ENCODE results near the gene INPP5D. TPM values are rescaled to one million over a fixed set of nuclear protein-coding genes. Genes with fewer than 3 reads are reported as not detected.
"Not testable (repeated sequence)": the region's sequence is repeated elsewhere in the genome, so short reads cannot be mapped to it uniquely, and the experiment has no call there.

INPP5D gene
- total RNA-seq, 1 donor from 2014 or later: 29.4 TPM

DNA sequence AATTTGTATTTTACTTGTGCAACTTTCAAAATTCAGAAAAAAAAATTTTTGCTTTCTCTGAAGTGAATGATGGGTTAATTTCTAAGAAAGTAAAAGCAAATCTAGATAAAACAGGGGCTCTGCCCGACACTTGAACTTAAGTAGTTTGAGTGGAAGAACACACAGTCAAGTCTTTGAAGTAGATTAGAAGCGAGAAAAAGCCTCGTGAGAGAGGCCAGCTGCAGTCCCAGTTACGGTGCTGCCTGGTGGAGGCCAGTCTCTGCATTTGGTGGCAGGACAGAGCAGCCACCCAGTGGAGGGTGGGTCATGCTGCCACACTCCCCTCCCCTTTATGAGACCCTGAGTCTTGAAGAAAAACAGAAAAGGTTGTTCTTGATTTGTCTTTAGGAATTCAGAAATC, 81.8 kb downstream of the INPP5D start:
- no peak for DNase-seq (ENCODE audit: low read depth in 2 of 2)

DNA sequence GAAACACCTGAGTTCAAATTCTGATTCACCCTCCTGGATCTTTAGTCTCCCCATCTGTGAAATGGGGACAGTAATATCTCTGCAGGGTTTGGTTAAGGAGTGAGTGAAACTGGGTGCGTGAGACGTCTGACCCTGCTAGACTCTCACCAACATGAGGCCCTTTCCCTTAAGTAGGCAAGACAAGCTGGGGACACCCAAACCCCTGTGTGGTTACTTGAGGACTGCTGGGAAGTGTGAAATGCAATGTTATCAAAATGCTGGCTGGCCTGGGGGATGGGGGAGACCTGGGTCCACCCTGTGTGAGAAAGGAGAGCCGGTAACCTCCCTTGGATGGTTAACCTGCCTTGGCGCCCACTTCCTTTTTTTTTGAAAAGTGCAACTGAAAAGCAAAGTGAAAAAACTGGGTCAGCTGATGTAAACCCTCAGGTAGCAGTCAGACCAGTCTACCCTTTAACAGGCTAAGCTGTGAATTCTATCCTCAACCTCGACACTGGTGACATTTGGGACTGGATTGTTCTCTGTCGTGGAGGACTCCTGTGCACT, 82.3 kb downstream of the INPP5D start:
- DNase-seq (ENCODE audit: low read depth in 2 of 2): no peak

DNA sequence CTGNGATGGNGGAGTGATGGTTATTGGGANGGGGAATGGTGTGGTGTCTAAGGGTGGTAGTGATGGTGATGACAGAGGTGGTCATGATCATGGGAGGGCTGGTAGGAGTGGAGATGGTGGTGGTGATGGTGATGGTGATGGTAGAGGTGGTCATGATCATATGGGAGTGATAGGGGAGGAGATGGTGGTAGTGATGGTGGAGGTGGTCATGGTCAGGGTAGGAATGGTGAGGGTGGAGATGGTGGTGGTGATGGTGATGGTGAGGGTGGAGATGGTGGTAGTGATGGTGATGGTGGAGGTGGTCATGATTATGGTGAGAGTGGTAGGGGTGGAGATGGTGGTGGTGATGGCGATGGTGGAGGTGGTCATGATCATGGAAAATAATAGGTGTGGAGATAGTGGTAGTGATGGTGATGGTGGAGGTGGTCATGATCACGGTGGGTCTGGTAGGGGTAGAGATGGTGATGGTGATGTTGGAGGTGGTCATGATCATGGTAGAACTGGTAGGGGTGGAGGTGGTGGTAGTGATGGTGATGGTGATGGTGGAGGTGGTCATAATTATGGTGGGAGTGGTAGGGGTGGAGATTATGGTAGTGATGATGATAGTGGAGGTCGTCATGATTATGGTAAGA, 83.7 kb downstream of the INPP5D start:
- DNase-seq (ENCODE audit: low read depth in 2 of 2): no peak

DNA sequence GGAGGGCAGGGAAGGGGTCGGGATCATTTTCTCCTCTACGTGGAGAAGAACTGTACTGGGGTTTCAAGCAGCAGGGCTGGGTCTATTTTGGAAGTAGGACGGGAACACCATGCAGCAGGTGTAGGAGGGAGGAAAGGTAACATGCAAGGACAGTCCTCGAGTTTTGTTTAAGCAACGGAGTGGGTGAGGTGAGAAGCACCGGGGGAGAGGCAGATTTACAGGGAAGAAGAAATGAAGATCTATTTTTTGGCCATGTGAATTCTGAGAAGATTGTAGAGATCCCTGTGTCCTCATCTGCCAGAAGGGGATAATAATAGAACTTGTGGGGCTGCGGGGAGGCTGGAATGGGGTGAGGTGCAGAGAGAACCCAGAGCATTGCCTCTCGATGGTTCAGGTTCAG, 85.6 kb downstream of the INPP5D start:
- no peak for DNase-seq (ENCODE audit: low read depth in 2 of 2)

DNA sequence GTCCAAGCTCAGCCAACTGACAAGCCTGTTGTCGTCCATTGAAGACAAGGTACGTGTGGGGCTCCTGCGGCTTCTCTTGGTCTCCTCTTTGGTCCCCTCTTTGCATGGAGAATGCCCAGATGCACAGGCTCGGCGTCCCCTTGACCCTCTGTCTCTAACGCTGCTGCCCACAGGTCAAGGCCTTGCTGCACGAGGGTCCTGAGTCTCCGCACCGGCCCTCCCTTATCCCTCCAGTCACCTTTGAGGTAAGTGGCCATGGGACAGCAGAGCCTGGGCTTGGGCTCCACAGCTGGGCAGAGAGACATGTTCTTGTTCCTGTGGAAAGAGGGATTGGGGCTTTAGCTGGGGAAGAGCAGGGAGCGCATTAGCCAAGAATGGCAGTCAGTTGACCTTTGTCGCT, 86.1 kb downstream of the INPP5D start:
- no peak for DNase-seq (ENCODE audit: low read depth in 2 of 2)

DNA sequence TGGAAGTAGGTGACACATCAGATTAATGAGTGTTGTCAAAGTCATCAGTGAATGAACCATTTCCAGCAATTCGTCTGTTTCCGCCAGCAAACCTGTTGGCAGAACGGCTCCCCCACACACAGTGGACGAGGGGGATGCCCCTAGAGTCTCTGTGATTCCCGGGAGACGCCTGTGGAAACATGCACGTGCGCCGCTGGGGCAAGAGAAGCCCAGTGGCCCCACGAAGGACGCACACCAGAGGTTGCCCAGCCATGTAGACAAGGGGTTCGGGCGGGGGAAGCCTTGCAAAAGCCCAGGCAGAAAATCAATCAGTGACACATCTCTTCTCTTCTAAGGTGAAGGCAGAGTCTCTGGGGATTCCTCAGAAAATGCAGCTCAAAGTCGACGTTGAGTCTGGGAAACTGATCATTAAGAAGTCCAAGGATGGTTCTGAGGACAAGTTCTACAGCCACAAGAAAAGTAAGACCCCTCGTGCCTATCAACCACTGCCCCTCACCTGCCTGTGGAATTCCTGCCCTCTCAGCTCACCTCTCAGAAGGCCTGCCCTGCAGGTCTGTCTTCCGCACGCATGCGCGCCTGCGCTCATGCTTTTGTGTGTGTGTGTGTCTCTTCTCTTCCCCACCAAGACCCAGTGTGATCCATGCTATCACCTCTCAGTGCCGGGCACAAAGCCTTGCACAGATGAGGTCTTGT, 87.1 kb downstream of the INPP5D start:
- DNase-seq (ENCODE audit: low read depth in 2 of 2): no peak

DNA sequence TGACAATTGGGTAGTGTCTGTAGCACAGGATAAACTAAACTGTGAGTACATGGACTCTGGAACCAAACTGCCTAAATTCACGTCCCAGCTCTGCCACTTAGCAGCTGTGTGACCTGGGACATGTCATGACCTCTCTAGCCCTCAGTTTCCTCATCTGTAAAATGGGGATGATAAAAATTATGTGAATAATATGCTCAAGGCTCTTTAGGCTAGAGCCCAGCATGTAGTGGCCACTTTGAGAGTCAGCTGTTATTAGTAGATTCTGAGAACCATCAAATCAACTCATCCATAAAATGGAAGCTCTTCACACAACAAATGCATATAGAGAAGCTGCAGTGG, 87.7 kb downstream of the INPP5D start:
- no peak for DNase-seq (ENCODE audit: low read depth in 2 of 2)

DNA sequence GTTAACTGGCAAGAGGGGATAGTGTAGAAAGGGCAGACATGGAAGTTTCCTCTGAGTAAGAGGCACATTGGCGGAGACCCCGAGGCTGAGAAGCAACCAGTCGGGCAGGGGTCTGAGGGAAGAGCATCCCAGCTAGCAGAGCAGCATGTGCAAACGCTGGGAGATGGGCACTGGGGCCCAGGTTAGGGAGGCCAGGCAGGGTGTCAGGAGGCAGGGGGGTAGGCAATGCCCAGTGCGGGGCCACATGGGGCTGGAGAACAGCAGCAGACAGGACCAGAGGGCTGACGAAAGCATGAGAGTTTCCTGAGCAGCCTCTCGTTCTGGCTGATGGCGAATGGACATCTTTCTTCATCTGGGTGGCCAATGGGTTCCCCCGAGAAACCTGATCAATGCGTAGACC, 88.2 kb downstream of the INPP5D start:
- no peak for DNase-seq (ENCODE audit: low read depth in 2 of 2)

DNA sequence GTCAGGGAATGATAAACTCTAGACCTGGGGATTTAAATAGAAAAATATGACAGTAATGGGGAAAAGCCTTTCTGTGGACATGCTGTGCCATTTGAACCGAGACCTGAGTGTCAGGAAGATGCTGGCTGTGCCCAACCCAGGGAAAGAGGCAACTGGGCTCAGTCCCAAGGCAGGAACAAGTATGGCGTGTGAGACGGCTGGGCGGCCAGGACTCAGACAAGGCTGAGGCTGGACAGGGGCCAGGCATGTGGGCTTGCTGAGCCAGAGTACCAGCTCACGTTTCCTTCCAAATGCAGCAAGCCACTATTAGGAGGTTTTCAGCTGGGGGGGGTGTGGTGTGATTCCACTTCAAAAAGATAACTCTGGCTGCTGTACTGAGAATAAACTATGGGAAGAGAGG, 92.4 kb downstream of the INPP5D start:
- peak in 1 of 2 donors; percentile 60 for DNase-seq (ENCODE audit: low read depth in 2 of 2)

DNA sequence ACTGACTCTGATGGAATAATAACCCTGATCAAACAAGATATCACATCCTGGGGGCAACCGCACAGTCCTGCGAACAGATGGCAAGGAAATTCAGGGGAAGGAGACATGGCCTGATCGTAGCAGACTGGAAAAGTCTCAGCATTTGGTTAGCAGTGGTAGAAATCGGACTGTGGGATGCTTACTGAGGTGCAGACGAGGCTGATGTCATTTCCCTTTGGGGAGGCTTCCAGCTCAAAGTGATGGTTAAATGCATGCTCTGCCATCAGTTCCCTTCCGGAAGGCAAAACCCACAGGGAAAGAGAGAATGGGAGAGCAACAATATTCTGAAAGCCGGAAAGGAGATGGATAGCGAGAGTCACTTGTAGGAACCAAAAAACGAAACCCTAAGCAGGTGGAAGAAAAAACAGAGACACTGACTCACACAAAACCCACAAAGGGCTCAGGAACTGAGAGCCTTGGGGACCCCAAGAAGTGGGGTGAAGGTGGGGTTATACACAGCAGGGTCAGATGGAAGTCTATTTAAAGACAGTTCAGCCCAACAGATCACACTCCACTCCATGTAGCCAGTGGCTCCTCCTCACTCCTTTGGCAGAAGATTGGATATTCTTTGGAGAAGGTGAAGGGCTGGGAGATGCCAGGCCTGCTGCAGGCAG, 93.1 kb downstream of the INPP5D start:
- DNase-seq (ENCODE audit: low read depth in 2 of 2): peak; percentile 7 to 45

DNA sequence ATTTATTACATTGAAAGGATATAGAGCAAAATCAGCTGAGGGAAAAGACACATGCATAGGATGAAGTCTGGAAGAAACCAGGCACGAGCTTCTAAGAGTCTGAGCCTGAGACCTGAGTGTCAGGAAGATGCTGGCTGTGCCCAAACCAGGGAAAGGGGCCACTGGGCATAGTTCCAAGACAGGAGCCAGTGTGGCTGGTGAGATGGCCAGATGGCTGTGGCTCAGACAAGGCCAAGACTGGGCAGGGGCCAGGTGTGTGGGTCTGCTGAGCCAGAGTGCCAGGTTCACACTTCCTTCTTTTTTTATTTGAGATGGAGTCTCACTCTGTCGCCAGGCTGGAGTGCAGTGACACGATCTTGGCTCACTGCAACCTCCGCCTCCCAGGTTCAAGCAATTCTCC, 95.9 kb downstream of the INPP5D start:
- DNase-seq (ENCODE audit: low read depth in 2 of 2): no peak

DNA sequence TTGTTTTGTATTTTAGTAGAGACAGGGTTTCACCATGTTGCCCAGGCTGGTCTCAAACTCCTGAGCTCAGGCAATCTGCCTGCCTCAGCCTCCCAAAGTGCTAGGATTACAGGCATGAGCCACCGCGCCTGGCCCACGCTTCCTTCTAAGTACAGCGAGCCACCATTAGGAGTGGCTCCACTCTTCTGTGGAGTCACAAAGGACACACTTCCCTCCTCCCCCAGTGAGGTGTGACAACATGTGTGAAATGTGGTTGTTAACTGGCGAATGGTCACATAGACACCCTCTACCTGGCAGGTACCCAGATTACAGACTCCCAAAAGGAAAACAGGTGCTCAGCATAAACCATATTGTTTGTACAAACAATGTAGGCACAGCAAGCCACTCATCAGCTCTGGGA, 96.3 kb downstream of the INPP5D start:
- not testable (repeated sequence) for DNase-seq (ENCODE audit: low read depth in 2 of 2)

DNA sequence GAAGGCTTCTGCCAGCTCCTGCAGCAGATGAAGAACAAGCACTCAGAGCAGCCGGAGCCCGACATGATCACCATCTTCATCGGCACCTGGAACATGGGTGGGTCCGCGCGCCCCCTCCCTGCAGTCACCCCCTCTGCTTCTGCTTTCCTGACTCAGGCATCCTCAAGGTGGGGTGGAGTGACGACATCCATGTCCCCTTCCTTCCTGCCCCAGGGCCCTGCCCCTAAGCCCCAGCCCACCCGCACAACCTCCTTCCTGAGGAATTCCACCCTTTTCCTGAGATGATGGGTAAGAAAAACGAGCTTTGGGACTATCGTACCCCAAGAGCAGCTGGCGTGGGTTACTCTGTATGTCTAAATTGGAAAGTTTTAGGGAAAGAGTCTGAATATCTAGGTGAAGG, 101.6 kb downstream of the INPP5D start:
- DNase-seq (ENCODE audit: low read depth in 2 of 2): no peak

DNA sequence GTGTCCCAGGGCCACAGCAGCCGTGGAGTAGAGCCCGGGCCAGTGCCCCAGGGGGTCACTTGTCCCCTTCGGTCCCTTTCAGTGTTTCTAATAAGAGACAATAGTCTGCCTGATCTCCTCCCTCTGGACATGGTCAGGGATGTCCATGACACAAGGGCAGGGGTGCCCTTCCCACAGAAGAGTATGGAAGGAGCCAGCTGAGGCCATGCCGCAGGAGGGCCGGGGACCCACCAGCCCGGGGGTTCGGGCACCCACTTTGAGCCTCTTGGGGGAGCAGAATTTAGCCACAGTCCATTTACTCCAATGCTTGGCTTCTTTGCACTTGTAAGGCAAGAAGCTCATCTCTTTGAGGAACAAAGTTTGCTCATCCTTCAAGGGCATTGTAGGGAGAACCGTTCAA, 102.6 kb downstream of the INPP5D start:
- DNase-seq (ENCODE audit: low read depth in 2 of 2): no peak

DNA sequence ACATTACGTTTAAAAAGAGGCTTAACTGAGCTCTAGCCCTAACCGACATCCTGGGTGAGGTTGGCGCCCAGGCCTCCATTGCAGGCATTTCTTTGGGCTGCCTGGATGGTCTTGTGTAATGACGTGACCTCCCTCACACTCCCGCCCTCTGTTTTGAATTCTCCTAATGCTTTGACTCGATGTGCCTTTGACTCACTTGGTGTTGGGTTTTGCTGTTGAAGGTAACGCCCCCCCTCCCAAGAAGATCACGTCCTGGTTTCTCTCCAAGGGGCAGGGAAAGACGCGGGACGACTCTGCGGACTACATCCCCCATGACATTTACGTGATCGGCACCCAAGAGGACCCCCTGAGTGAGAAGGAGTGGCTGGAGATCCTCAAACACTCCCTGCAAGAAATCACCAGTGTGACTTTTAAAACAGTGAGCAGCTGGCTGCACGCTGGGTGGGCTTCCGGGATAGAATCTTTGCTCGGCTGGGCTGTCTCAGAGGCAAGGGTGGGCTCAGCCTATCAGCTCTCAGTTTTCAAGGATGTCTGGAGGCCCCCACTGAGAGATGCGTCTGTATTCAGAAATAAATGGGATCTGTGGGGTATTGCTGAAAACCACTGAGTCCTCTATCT, 103.5 kb downstream of the INPP5D start:
- no peak for DNase-seq (ENCODE audit: low read depth in 2 of 2)

DNA sequence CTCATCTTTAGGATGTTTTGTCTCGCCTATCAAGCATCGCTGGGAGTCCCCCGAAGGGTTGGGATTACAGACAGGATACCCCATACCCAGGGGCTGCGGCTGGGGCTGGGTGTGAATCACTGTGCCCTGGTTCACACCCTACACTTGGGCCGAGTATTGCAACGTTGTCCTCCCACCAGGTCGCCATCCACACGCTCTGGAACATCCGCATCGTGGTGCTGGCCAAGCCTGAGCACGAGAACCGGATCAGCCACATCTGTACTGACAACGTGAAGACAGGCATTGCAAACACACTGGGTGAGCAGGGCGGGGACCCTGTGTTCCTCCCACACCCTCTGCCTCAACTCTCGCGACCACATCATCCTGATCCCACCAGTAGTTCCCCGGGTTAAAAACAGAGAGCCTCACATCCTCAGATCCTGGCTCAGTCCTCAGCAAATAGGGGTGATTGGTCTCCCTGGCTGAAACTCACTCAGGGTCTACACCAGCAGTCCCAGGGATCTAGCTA, 104.0 kb downstream of the INPP5D start:
- no peak for DNase-seq (ENCODE audit: low read depth in 2 of 2)

DNA sequence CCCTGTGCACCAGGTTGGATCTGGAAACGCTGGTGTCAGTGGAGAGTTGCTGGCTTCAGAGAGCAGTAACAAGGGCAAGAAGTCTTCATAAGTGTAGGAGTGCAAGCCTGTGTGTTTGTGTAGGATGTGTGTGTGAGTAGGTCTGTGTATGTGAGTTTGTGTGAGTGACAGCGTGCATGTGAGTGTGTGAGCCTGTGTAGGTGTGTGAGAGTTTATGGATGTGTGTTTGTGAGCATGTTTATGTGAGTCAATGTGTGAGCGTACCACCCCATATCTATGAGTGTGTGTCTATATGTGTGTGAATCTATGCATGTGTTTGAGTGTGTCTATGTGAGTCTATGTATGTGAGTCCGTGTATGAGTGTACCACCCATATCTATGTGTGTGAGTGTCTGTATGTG, 104.8 kb downstream of the INPP5D start:
- DNase-seq (ENCODE audit: low read depth in 2 of 2): no peak

DNA sequence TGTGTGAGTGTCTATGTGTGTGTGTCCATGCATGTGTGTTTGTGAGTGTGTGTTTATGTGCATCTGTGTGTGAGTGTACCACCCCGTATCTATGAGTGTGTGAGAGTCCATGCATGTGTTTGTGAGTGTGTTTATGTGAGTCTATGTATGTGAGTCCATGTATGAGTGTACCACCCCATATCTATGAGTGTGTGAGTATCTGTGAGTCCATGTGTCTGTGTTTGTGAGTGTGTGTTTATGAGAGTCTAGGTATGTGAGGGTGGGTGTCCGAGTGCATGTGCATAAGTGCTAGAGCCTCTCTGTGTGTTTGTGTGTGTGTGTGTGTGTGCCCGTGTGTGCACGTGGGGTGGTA, 105.4 kb downstream of the INPP5D start:
- no peak for DNase-seq (ENCODE audit: low read depth in 2 of 2)

DNA sequence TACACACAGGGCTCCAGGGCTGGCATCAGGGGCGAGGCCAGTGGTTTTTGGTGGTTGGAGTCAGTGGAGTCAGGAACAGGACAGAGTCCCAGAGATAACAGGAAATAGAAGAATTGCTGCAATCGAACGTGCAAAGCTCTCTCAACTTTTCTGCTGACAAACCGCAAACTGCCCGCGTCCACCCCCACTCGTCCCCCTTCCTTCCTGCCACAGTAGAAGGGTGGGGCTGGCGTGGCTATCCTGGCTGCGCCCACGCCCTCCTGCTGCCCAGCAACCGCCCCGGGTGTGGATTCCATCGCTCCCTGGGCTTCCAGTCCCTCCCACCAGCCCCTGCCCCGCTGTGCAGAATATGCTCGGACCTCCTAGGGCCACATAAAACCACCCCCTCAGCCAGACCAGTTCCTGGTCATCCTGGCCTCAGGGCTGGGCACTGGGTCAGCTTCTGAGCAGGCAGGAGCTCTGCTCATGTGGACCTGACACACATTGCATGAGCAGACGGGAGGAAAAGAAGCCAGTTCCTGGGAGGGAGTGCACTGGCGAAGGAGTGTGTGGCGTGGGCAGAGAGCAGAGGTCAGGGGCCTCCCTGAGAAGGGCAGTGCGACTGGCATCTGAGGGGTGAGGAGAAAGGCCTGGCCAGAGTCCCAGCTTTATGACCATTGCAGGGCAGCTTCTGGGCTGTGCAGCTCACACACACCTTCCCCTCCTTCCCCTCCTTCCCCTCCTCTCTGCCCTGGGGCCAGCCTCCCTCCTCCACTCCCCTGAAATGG, 105.9 kb downstream of the INPP5D start:
- peak; percentile 30 to 41 for DNase-seq (ENCODE audit: low read depth in 2 of 2)

DNA sequence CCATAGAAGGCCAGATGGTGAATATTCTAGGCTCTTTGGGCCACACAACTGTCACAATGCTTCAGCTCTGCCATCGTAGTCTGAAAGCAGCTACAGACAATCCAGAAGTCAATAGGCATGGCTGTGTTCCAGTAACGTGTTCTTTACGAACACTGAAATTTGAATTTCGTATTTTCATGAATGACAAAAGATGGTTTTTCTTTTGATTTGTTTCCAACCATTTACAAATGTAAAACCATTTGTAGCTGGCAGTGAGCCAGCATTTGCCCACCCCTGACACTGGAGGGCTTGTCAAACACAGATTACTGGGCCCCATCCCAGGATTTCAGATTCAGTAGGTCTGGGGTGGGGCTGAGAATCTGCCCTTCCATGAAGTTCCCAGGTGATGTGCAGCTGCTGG, 108.3 kb downstream of the INPP5D start:
- no peak for DNase-seq (ENCODE audit: low read depth in 2 of 2)

DNA sequence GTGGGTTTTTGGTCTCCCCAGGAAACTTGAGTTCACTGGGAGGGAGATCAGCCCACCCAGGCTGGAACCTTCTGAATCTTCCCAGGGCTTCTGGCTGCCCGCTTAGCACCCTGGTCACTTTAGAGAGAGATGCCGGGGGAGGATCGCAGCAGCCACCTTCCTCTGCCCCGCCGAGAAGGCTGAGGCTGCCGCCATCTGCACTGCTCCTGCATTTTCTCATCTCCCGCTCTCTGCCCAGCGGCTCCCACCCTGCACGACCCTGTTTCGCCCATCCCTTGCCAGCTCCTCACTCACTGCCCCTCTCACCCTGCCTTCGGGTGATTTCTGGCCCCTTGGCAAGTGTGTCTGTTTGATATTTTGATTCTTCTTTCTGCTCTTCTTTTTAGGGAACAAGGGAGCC, 108.8 kb downstream of the INPP5D start:
- no peak for DNase-seq (ENCODE audit: low read depth in 2 of 2)

DNA sequence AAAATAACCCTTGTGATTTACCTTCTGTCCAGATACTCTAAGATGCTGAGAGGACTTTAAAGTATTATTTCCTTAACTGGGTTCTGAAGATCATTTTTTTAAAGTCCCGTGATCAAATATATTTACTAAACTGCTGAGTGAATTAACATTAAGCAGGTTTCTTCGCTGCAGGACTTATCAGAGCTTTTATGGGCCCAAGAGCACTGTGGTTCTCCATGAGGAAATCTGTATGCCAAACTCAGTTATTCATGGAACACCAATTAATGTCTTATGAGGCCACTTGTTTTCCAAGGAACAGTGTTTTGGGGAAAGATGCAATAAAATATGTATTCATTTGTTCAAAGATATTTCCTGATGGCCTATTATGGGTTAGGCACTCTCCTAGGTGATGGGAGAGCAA, 111.2 kb downstream of the INPP5D start:
- DNase-seq (ENCODE audit: low read depth in 2 of 2): no peak
